ENCODE results near the gene TICRR.

The TICRR gene

GRCh38 chr15:89641053-89641452 is 65.8 kb downstream of the TICRR start:
- POLR2A ChIA-PET, result no interaction called here
- no peak for DNase-seq (ENCODE audit: extremely low spot score)
- CTCF ChIA-PET, result no interaction called here
- no peak for TF ChIP-seq ARNT (IDR thresholded peaks at IDR 0.05)
- TF ChIP-seq NFRKB (IDR thresholded peaks at IDR 0.05), result no peak
- no peak for TF ChIP-seq FOXA1 (IDR thresholded peaks at IDR 0.05)
- no peak for TF ChIP-seq FOXM1 (IDR thresholded peaks at IDR 0.05; ENCODE audit: borderline replicate concordance)
- TF ChIP-seq ZNF384 (IDR thresholded peaks at IDR 0.05), result no peak
- no peak for TF ChIP-seq LEF1 (IDR thresholded peaks at IDR 0.05; ENCODE audit: borderline replicate concordance)
- no peak for TF ChIP-seq CTBP1 (IDR thresholded peaks at IDR 0.05; ENCODE audit: borderline replicate concordance)
- TF ChIP-seq TARDBP (IDR thresholded peaks at IDR 0.05), result no peak
- no peak for TF ChIP-seq SUZ12 (IDR thresholded peaks at IDR 0.05)
- TF ChIP-seq L3MBTL2 (conservative IDR thresholded peaks at IDR 0.05), result no peak
- TF ChIP-seq BHLHE40 (IDR thresholded peaks at IDR 0.05; ENCODE audit: borderline replicate concordance), result no peak
- TF ChIP-seq HDGF (IDR thresholded peaks at IDR 0.05; ENCODE audit: borderline replicate concordance), result no peak
- no peak for TF ChIP-seq SP1 (IDR thresholded peaks at IDR 0.05)
- TF ChIP-seq PKNOX1 (IDR thresholded peaks at IDR 0.05), result no peak
- no peak for TF ChIP-seq FOXK2 (IDR thresholded peaks at IDR 0.05)
- TF ChIP-seq ELF4 (IDR thresholded peaks at IDR 0.05), result no peak

- DNase-seq (ENCODE audit: extremely low spot score), result no peak
- CTCF ChIA-PET, result interaction anchor here (0.6 kb wide), 1 partner anchor 118 kb away, joined by 3 read pairs; no protein-coding TSS in a partner anchor
- POLR2A ChIA-PET, result interaction anchor here (0.6 kb wide), 1 partner anchor 364 kb away, joined by 3 read pairs; no protein-coding TSS in a partner anchor
- TF ChIP-seq FOXK2 (IDR thresholded peaks at IDR 0.05) (no peak), FOXA1 (IDR thresholded peaks at IDR 0.05) (no peak), ARNT (IDR thresholded peaks at IDR 0.05) (no peak), L3MBTL2 (conservative IDR thresholded peaks at IDR 0.05) (no peak)
Measured at GRCh38 chr15:89642106-89642505, 66.8 kb downstream of the TICRR start.

GRCh38 chr15:89645680-89646079 is 70.4 kb downstream of the TICRR start:
- ChIA-PET CTCF (interaction anchor here (0.6 to 1.5 kb wide), 2 partner anchors 27 to 130 kb away, joined by 3 to 6 read pairs; no protein-coding TSS in a partner anchor), POLR2A (no interaction called here)
- no peak for DNase-seq (ENCODE audit: extremely low spot score)
- TF ChIP-seq ELF4 (IDR thresholded peaks at IDR 0.05) (no peak), FOXK2 (IDR thresholded peaks at IDR 0.05) (no peak), NFRKB (IDR thresholded peaks at IDR 0.05) (no peak), CTBP1 (IDR thresholded peaks at IDR 0.05; ENCODE audit: borderline replicate concordance) (no peak), TARDBP (IDR thresholded peaks at IDR 0.05) (no peak), HDGF (IDR thresholded peaks at IDR 0.05; ENCODE audit: borderline replicate concordance) (no peak), SUZ12 (IDR thresholded peaks at IDR 0.05) (no peak), BHLHE40 (IDR thresholded peaks at IDR 0.05; ENCODE audit: borderline replicate concordance) (no peak), PKNOX1 (IDR thresholded peaks at IDR 0.05) (no peak), LEF1 (IDR thresholded peaks at IDR 0.05; ENCODE audit: borderline replicate concordance) (no peak), SP1 (IDR thresholded peaks at IDR 0.05) (no peak), FOXM1 (IDR thresholded peaks at IDR 0.05; ENCODE audit: borderline replicate concordance) (no peak), ZNF384 (IDR thresholded peaks at IDR 0.05) (no peak), L3MBTL2 (conservative IDR thresholded peaks at IDR 0.05) (no peak), FOXA1 (IDR thresholded peaks at IDR 0.05) (no peak), ARNT (IDR thresholded peaks at IDR 0.05) (no peak)

- CTCF ChIA-PET, result interaction anchor here (0.6 to 1.8 kb wide), 4 partner anchors 11 to 131 kb away, joined by 3 to 12 read pairs (median 4); no protein-coding TSS in a partner anchor
- no peak for DNase-seq (ENCODE audit: extremely low spot score)
- POLR2A ChIA-PET, result interaction anchor here (1.5 to 2.4 kb wide), 2 partner anchors 19 to 104 kb away, joined by 6 to 8 read pairs; partner anchors contain the start of gene MESP1
- TF ChIP-seq ARNT (IDR thresholded peaks at IDR 0.05) (no peak), ELF4 (IDR thresholded peaks at IDR 0.05) (no peak), SUZ12 (IDR thresholded peaks at IDR 0.05) (no peak), TARDBP (IDR thresholded peaks at IDR 0.05) (no peak), FOXM1 (IDR thresholded peaks at IDR 0.05; ENCODE audit: borderline replicate concordance) (no peak), L3MBTL2 (conservative IDR thresholded peaks at IDR 0.05) (no peak), ZNF384 (IDR thresholded peaks at IDR 0.05) (no peak), FOXK2 (IDR thresholded peaks at IDR 0.05) (no peak), BHLHE40 (IDR thresholded peaks at IDR 0.05; ENCODE audit: borderline replicate concordance) (no peak)
Measured at GRCh38 chr15:89646416-89647141, 71.3 kb downstream of the TICRR start.

GRCh38 chr15:89647191-89647851 is 72.1 kb downstream of the TICRR start:
- CTCF ChIA-PET, result interaction anchor here (0.6 to 1.8 kb wide), 8 partner anchors 10 to 937 kb away, joined by 3 to 12 read pairs (median 4); no protein-coding TSS in a partner anchor
- POLR2A ChIA-PET, result interaction anchor here (1.5 to 2.4 kb wide), 2 partner anchors 18 to 103 kb away, joined by 6 to 8 read pairs; partner anchors contain the start of gene MESP1

More at GRCh38 chr15:89647191-89647851, 72.1 kb downstream of the TICRR start:
- no peak for TF ChIP-seq CTBP1 (IDR thresholded peaks at IDR 0.05; ENCODE audit: borderline replicate concordance)
- TF ChIP-seq HDGF (IDR thresholded peaks at IDR 0.05; ENCODE audit: borderline replicate concordance), result no peak
- TF ChIP-seq NFRKB (IDR thresholded peaks at IDR 0.05), result no peak
- no peak for TF ChIP-seq LEF1 (IDR thresholded peaks at IDR 0.05; ENCODE audit: borderline replicate concordance)
- no peak for TF ChIP-seq SP1 (IDR thresholded peaks at IDR 0.05)
- DNase-seq (ENCODE audit: extremely low spot score), result peak; percentile 93
